Activated naive CD4-positive, alpha-beta T cell treated with anti-CD3 and anti-CD28 coated beads, Interleukin-2, amount 50 U/mL, for 24 hours (primary cell): ENCODE results near the gene MYLK3.

Experiments used
- H3K27ac Mint-ChIP-seq: one replicate; pipeline ENCODE4 v1.8.0; 2021; ENCODE audit warnings: mild to moderate bottlenecking, mixed read lengths
- H3K27me3 Mint-ChIP-seq: one replicate; pipeline ENCODE4 v1.8.0; 2021; ENCODE audit warnings: mixed read lengths
- H3K36me3 Mint-ChIP-seq: one replicate; pipeline ENCODE4 v1.8.0; 2021; ENCODE audit warnings: mixed read lengths
- H3K4me1 Mint-ChIP-seq: one replicate; pipeline ENCODE4 v1.8.0; 2021; ENCODE audit warnings: mixed read lengths
- H3K4me3 Mint-ChIP-seq: one replicate; pipeline ENCODE4 v1.8.0; 2021; ENCODE audit warnings: mild to moderate bottlenecking, mixed read lengths
- H3K9me3 Mint-ChIP-seq: one replicate; pipeline ENCODE4 v1.8.0; 2021; ENCODE audit warnings: mixed read lengths

The MYLK3 gene

DNA sequence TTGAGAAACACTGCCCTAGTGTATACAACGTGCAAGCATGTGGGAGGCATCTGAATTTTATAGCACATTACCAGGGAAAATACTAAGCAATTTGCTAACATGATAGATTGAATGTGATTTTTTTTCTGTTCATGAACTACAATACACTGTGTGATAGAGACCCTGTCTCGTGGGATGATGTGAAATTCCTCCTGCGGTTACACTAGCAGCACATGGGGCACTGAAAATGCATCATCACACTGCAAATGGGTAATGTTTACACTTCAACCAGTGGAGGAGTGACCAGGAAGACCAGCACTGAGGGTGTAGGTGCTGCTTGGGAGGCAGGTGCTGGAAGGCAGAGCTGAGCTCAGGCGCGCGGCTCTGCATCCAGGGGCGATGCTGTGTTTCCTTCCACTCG is 29.9 kb downstream of the MYLK3 start:
- H3K27me3 Mint-ChIP-seq, result no peaks in the 10 kb centered on the region
- H3K4me3 Mint-ChIP-seq, result no peak overlapping the region
- H3K4me1 Mint-ChIP-seq, result no peaks in the 10 kb centered on the region
- no peak overlapping the region for H3K27ac Mint-ChIP-seq
- H3K9me3 Mint-ChIP-seq, result no peaks in the 10 kb centered on the region
- H3K36me3 Mint-ChIP-seq, result no peaks in the 10 kb centered on the region

GRCh38 chr16:46717692-46718091 is 30.5 kb downstream of the MYLK3 start:
- Mint-ChIP-seq H3K4me1 (no peaks in the 10 kb centered on the region), H3K9me3 (no peaks in the 10 kb centered on the region), H3K27me3 (no peaks in the 10 kb centered on the region), H3K36me3 (no peaks in the 10 kb centered on the region), H3K4me3 (no peak overlapping the region), H3K27ac (no peak overlapping the region)

DNA sequence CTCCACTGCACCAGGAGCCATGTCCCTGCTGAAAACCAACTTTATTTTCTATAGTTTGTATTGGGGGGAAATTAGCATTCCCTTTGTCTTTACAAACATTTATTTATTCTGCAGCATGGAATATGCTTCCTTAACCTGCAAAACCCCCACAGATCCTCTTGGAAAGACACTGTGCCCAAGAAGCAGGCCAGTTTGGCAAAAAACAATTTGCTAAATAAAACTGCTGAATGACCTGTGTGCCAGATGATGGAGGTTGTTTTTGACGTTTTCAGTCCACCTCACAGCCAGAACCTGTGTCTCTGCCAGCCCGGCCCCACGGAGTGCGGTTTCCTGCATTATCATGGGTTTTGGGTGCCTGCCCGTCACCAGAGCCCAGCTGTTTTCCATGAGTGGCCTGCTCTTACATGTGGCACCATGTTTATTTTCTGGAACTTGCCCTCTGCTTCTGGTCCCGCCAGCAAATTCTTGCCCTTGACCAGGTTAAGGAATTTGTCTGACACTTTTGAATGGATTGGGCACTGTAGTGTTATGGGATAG is 32.3 kb downstream of the MYLK3 start:
- Mint-ChIP-seq H3K27me3 (no peaks in the 10 kb centered on the region), H3K36me3 (no peaks in the 10 kb centered on the region), H3K4me3 (no peak overlapping the region), H3K9me3 (no peaks in the 10 kb centered on the region), H3K4me1 (no peaks in the 10 kb centered on the region), H3K27ac (no peak overlapping the region)

- Mint-ChIP-seq H3K27me3 (no peaks in the 10 kb centered on the region), H3K36me3 (no peaks in the 10 kb centered on the region), H3K4me3 (no peak overlapping the region), H3K9me3 (no peaks in the 10 kb centered on the region), H3K27ac (no peak overlapping the region), H3K4me1 (no peaks in the 10 kb centered on the region)
Measured at GRCh38 chr16:46714797-46715591, 33.1 kb downstream of the MYLK3 start.

GRCh38 chr16:46713634-46714033 is 34.5 kb downstream of the MYLK3 start:
- H3K36me3 Mint-ChIP-seq, result no peaks in the 10 kb centered on the region
- no peaks in the 10 kb centered on the region for H3K27me3 Mint-ChIP-seq
- H3K4me1 Mint-ChIP-seq, result no peaks in the 10 kb centered on the region
- H3K9me3 Mint-ChIP-seq, result no peaks in the 10 kb centered on the region
- H3K27ac Mint-ChIP-seq, result no peak overlapping the region
- no peak overlapping the region for H3K4me3 Mint-ChIP-seq

DNA sequence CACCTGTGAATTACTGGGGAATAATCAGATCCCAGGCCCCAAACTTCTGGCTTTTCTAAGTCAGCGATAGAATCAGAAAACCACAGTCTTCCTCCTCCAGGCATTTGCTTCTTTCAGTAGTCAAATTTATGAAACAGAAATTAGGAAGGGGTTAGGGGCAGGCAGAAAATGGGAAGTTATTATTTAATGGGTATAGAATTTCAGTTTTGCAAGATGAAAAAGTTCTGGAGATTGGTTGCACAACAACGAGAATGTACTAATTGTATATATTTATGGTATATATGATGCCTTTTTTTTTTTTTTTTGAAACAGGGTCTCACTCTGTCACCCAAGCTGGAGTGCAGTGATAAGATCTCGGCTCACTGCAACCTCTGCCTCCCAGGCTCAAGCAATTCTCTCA is 35.2 kb downstream of the MYLK3 start:
- Mint-ChIP-seq H3K36me3 (no peaks in the 10 kb centered on the region), H3K27me3 (no peaks in the 10 kb centered on the region), H3K4me3 (no peak overlapping the region), H3K9me3 (no peaks in the 10 kb centered on the region), H3K27ac (no peak overlapping the region), H3K4me1 (no peaks in the 10 kb centered on the region)

GRCh38 chr16:46711106-46712058 is 36.8 kb downstream of the MYLK3 start:
- Mint-ChIP-seq H3K36me3 (no peaks in the 10 kb centered on the region), H3K4me3 (no peak overlapping the region), H3K27me3 (no peaks in the 10 kb centered on the region), H3K9me3 (no peaks in the 10 kb centered on the region), H3K27ac (peak overlapping the region; percentile 46), H3K4me1 (no peaks in the 10 kb centered on the region)

DNA sequence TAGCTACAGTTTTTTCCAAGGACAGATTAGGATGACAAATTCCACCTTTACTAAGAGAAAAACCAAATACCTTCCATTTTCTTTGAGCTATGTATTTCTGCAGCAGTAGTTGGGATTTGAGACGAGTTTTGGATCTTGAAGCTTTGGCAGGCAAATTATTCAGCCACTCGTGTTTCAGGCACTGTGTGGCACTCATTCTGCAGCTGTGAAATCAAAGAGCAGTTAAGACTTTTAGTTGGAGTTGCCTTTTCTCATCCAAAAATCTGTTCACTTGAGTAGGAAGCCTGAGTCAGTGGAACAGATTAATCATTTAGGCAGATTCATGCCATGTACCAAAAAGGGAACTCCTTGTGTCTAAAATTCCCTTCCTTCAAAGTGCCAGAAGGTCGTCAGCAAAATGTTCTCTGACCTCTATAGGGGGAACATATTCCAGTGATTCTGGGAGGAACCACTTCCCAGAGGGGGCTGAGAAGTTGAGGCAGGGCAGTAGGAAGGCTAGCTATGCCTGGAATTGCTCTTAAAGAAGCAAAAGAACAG is 38.6 kb downstream of the MYLK3 start:
- H3K4me1 Mint-ChIP-seq, result no peaks in the 10 kb centered on the region
- no peak overlapping the region for H3K27ac Mint-ChIP-seq
- H3K4me3 Mint-ChIP-seq, result no peak overlapping the region

DNA sequence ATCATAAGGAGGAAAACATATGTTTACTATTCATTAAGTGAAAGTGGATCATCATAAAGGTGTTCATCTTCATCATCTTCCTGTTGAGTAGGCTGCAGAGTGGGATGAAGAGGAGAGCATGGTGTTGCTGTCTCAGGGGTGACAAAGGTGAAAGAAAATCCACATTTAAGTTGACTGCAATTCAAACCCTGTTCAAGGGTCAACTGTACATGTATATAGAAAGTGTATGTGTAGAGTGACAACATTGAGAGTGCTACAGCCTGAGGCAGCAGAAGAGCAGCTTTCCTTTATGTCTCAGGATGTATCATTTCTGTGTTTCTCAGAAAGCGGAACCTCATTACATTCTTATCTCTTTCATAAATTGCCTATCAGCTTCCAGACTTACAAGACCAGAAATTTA is 41.5 kb downstream of the MYLK3 start:
- no peaks in the 10 kb centered on the region for H3K27me3 Mint-ChIP-seq
- no peak overlapping the region for H3K4me3 Mint-ChIP-seq
- no peak overlapping the region for H3K27ac Mint-ChIP-seq
- no peaks in the 10 kb centered on the region for H3K36me3 Mint-ChIP-seq
- no peaks in the 10 kb centered on the region for H3K9me3 Mint-ChIP-seq
- H3K4me1 Mint-ChIP-seq, result no peaks in the 10 kb centered on the region

More for the DNA sequence above, 38.6 kb downstream of the MYLK3 start:
- no peaks in the 10 kb centered on the region for H3K27me3 Mint-ChIP-seq
- no peaks in the 10 kb centered on the region for H3K36me3 Mint-ChIP-seq
- no peaks in the 10 kb centered on the region for H3K9me3 Mint-ChIP-seq

- H3K36me3 Mint-ChIP-seq, result no peaks in the 10 kb centered on the region
- no peaks in the 10 kb centered on the region for H3K4me1 Mint-ChIP-seq
- H3K27me3 Mint-ChIP-seq, result no peaks in the 10 kb centered on the region
- H3K4me3 Mint-ChIP-seq, result no peak overlapping the region
- no peak overlapping the region for H3K27ac Mint-ChIP-seq
- no peaks in the 10 kb centered on the region for H3K9me3 Mint-ChIP-seq
Measured at GRCh38 chr16:46702030-46702429, 46.1 kb downstream of the MYLK3 start.

DNA sequence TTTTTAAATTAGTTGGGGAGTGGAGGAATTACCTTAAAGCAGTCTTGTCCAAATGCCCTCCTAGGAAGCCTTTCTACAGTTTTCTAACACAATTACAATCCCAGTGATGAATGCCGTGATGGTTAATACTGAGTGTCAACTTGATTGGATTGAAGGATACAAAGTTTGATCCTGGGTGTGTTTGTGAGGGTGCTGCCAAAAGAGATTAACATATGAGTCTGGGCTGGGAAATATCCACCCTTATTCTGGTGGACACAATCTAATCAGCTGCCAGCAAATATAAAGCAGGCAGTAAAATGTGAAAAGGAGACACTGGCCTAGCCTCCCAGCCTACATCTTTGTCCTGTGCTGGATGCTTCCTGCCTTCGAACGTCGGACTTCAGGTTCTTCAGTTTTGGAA is 46.5 kb downstream of the MYLK3 start:
- H3K4me3 Mint-ChIP-seq, result no peak overlapping the region
- H3K27ac Mint-ChIP-seq, result no peak overlapping the region
- H3K36me3 Mint-ChIP-seq, result no peaks in the 10 kb centered on the region
- no peaks in the 10 kb centered on the region for H3K4me1 Mint-ChIP-seq
- H3K9me3 Mint-ChIP-seq, result no peaks in the 10 kb centered on the region
- no peaks in the 10 kb centered on the region for H3K27me3 Mint-ChIP-seq

DNA sequence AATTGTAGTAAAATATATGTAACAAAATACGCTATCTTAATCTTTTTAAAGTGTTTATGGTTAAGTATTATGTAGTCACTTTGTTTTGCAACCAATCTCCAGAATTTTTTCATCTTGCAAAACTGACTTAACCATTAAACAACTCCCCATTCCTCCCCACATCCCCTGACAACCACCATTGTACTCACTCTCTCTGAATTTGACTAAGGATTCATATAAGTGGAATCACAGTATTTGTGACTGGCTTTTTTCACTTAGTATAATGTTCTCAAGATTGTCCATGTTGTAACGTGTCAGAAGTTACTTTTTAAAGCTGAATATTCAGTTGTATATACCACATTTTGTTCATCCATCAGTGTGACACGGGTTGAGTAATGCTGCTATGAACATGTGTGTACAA is 48.1 kb downstream of the MYLK3 start:
- Mint-ChIP-seq H3K4me3 (no peak overlapping the region), H3K9me3 (no peaks in the 10 kb centered on the region), H3K27me3 (no peaks in the 10 kb centered on the region), H3K4me1 (no peaks in the 10 kb centered on the region), H3K27ac (no peak overlapping the region), H3K36me3 (peaks cover 8% of the 10 kb centered on the region)

GRCh38 chr16:46696957-46697356 is 51.2 kb downstream of the MYLK3 start:
- H3K9me3 Mint-ChIP-seq, result no peaks in the 10 kb centered on the region
- H3K27ac Mint-ChIP-seq, result no peak overlapping the region
- H3K27me3 Mint-ChIP-seq, result no peaks in the 10 kb centered on the region

GRCh38 chr16:46695937-46696336 is 52.2 kb downstream of the MYLK3 start:
- Mint-ChIP-seq H3K9me3 (no peaks in the 10 kb centered on the region), H3K4me3 (no peak overlapping the region), H3K27ac (no peak overlapping the region), H3K36me3 (peaks cover 8% of the 10 kb centered on the region), H3K4me1 (peaks cover 10% of the 10 kb centered on the region), H3K27me3 (no peaks in the 10 kb centered on the region)

More at GRCh38 chr16:46696957-46697356, 51.2 kb downstream of the MYLK3 start:
- Mint-ChIP-seq H3K4me3 (no peak overlapping the region), H3K4me1 (peaks cover under 1% of the 10 kb centered on the region), H3K36me3 (peaks cover 8% of the 10 kb centered on the region)

DNA sequence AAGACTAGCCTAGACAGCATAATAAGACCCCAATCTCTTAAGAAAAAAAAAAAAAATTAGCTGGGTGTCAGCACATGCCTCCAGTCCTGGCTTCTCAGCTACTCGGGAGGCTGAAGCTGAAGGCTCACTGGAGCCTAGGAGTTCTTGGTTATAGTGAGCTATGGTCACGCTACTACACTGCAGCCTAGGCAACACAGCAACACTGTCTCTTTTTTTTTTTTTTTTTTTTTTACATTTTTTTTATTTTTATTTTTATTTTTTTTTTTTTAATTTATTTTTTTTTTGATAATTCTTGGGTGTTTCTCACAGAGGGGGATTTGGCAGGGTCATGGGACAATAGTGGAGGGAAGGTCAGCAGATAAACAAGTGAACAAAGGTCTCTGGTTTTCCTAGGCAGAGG is 54.5 kb downstream of the MYLK3 start:
- Mint-ChIP-seq H3K27ac (no peak overlapping the region), H3K9me3 (no peaks in the 10 kb centered on the region), H3K4me3 (no peak overlapping the region), H3K36me3 (peaks cover 8% of the 10 kb centered on the region), H3K4me1 (peaks cover 10% of the 10 kb centered on the region), H3K27me3 (no peaks in the 10 kb centered on the region)

DNA sequence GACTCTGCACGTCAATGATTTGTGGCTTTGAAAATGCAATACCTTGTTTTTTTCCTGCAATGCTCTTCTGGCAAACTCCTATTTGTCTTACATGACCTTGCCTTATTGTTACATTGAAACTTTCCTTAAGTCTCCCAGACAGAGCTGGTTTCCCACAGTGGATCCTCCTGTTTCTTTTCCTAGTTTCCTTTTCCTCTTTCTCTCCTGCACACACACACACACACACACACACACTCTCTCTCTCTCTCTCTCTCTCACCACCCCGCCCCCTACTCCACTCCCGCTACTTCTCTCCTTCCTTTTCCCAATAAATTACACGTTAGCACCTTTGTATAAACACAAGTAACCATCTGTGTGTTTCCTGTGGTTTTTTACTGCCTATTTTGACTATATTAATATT is 56.4 kb downstream of the MYLK3 start:
- Mint-ChIP-seq H3K27ac (no peak overlapping the region), H3K27me3 (no peaks in the 10 kb centered on the region), H3K4me3 (peak overlapping the region; percentile 67), H3K4me1 (peaks cover 24% of the 10 kb centered on the region), H3K36me3 (peaks cover 8% of the 10 kb centered on the region), H3K9me3 (no peaks in the 10 kb centered on the region)
